SU-DHL-6 (cell line): Measurements from ENCODE around the gene IDI2.

ENCODE experiments used
- H2AFZ ChIP-seq: fragments of 200-600 bp; sonication (generic); 2 replicates; pipeline ENCODE4 v1.6.1; 2014; ENCODE audit warnings: low read depth, mild to moderate bottlenecking, moderate library complexity, mixed read lengths, antibody characterized with exemption, low read length; ENCODE audit not compliant: severe bottlenecking
- H3F3A ChIP-seq: fragments of 200-600 bp; shearing (Covaris generic); 2 replicates; pipeline ENCODE4 v1.6.0; 2016; ENCODE audit warnings: antibody characterized with exemption, mild to moderate bottlenecking; ENCODE audit not compliant: insufficient read depth
- H3K27ac ChIP-seq: fragments of 200-600 bp; sonication (generic); 2 replicates; pipeline ENCODE4 v1.5.1; 2016; ENCODE audit warnings: low read depth, mild to moderate bottlenecking, low read length, moderate library complexity, mixed read lengths
- H3K27me3 ChIP-seq: fragments of 200-600 bp; sonication (generic), shearing (Covaris generic); 2 replicates; pipeline ENCODE4 v1.6.0; 2014; ENCODE audit warnings: mild to moderate bottlenecking, low read length
- H3K36me3 ChIP-seq: fragments of 200-600 bp; sonication (generic); 2 replicates; pipeline ENCODE4 v1.6.1; 2014; ENCODE audit warnings: mild to moderate bottlenecking, low read length, mixed read lengths
- H3K4me2 ChIP-seq: fragments of 300-600, 200-600 bp; shearing (Covaris generic), sonication (generic); 2 replicates; pipeline ENCODE4 v1.6.0; 2014; ENCODE audit warnings: low read length, low read depth, mild to moderate bottlenecking; ENCODE audit not compliant: poor library complexity, severe bottlenecking
- H3K4me3 ChIP-seq: fragments of 200-600 bp; sonication (generic); 2 replicates; pipeline ENCODE4 v1.5.1; 2014; ENCODE audit warnings: antibody characterized with exemption, low read length, mild to moderate bottlenecking, mixed read lengths; ENCODE audit not compliant: insufficient read depth, poor library complexity, severe bottlenecking
- H3K79me2 ChIP-seq: fragments of 200-600 bp; sonication (generic); 2 replicates; pipeline ENCODE4 v1.6.1; 2014; ENCODE audit warnings: mild to moderate bottlenecking, low read length, moderate library complexity; ENCODE audit not compliant: insufficient read depth
- H3K9ac ChIP-seq: fragments of 200-600 bp; sonication (generic); 2 replicates; pipeline ENCODE4 v1.7.0; 2014; ENCODE audit warnings: mild to moderate bottlenecking, low read length
- H3K9me2 ChIP-seq: fragments of 200-600 bp; sonication (generic); replicated peaks from 2 replicates; pipeline ENCODE4 v1.6.1; 2014; ENCODE audit warnings: low read length; ENCODE audit not compliant: insufficient read depth
- H3K9me3 ChIP-seq: fragments of 200-600 bp; sonication (generic); 2 replicates; pipeline ENCODE4 v1.6.1; 2014; ENCODE audit warnings: low read length, mixed read lengths; ENCODE audit not compliant: insufficient read depth
- H4K20me1 ChIP-seq: fragments of 200-600 bp; sonication (generic); 2 replicates; pipeline ENCODE4 v1.6.1; 2014; ENCODE audit warnings: low read depth, mild to moderate bottlenecking, antibody characterized with exemption, low read length, moderate library complexity, mixed read lengths
- EZH2phosphoT487 ChIP-seq: fragments of 200-600 bp; sonication (generic), shearing (Covaris generic); conservative IDR thresholded peaks from 2 replicates; pipeline ENCODE4 v1.6.1; 2018; ENCODE audit warnings: mild to moderate bottlenecking, antibody characterized with exemption, low read length, moderate library complexity, mixed read lengths
- TF ChIP-seq, protein P1 (sequence below): fragments of 200-600 bp; sonication (generic); IDR thresholded peaks from one replicate; pipeline ENCODE4 v1.5.1; 2017; ENCODE audit warnings: antibody characterized with exemption, mild to moderate bottlenecking, low read length, moderate library complexity; ENCODE audit not compliant: insufficient read depth, poor library complexity, severe bottlenecking

Gene IDI2

GRCh38 chr10:994836-995558, 30.7 kb downstream of the IDI2 start:
- H3K79me2 ChIP-seq = peaks cover 50% of the 10 kb centered on the region
- H4K20me1 ChIP-seq = peaks cover 20% of the 10 kb centered on the region
- no peaks in the 10 kb centered on the region for H3K27me3 ChIP-seq
- TF ChIP-seq, protein P1, sequence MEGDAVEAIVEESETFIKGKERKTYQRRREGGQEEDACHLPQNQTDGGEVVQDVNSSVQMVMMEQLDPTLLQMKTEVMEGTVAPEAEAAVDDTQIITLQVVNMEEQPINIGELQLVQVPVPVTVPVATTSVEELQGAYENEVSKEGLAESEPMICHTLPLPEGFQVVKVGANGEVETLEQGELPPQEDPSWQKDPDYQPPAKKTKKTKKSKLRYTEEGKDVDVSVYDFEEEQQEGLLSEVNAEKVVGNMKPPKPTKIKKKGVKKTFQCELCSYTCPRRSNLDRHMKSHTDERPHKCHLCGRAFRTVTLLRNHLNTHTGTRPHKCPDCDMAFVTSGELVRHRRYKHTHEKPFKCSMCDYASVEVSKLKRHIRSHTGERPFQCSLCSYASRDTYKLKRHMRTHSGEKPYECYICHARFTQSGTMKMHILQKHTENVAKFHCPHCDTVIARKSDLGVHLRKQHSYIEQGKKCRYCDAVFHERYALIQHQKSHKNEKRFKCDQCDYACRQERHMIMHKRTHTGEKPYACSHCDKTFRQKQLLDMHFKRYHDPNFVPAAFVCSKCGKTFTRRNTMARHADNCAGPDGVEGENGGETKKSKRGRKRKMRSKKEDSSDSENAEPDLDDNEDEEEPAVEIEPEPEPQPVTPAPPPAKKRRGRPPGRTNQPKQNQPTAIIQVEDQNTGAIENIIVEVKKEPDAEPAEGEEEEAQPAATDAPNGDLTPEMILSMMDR = no peak
- no peak for TF ChIP-seq EZH2phosphoT487
- H2AFZ ChIP-seq = no peak overlapping the region
- peaks cover 3% of the 10 kb centered on the region; the same call in 1 of the 2 replicates for H3F3A ChIP-seq
- peaks cover 35% of the 10 kb centered on the region for H3K36me3 ChIP-seq
- H3K9ac ChIP-seq = no peak overlapping the region
- H3K9me3 ChIP-seq = no peaks in the 10 kb centered on the region
- H3K4me2 ChIP-seq = no peak overlapping the region
- no peak overlapping the region for H3K4me3 ChIP-seq
- no peak overlapping the region for H3K27ac ChIP-seq
- H3K9me2 ChIP-seq = no peaks in the 10 kb centered on the region

DNA sequence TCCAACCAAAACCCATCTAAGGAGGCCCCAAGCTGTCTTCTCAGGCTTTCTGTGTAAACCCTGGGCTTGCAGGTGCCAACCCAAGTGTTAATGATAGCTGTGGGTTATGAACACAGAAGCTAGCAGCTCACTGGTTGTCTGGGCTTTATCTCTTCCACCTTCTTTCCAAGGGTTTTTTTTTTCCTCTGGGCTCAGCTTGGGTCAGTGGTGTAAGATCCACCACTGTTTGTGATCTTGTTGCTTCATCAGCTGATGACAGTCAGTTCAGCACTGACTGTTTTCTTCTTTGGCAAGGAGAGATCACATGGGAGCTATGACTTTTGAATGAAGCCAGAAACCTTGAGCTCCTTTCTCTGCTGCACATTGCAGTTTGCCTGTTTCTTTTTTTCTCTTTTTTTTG, 32.8 kb downstream of the IDI2 start:
- H3K9me3 ChIP-seq = no peaks in the 10 kb centered on the region
- no peak overlapping the region for H3K4me2 ChIP-seq
- peaks cover 26% of the 10 kb centered on the region for H4K20me1 ChIP-seq
- H3F3A ChIP-seq = peaks cover 3% of the 10 kb centered on the region; the same call in 1 of the 2 replicates
- peaks cover 27% of the 10 kb centered on the region for H3K36me3 ChIP-seq
- no peak overlapping the region for H2AFZ ChIP-seq
- H3K9me2 ChIP-seq = no peaks in the 10 kb centered on the region
- peaks cover 67% of the 10 kb centered on the region for H3K79me2 ChIP-seq
- H3K27ac ChIP-seq = no peak overlapping the region
- H3K9ac ChIP-seq = no peak overlapping the region
- no peaks in the 10 kb centered on the region for H3K27me3 ChIP-seq
- no peak overlapping the region for H3K4me3 ChIP-seq
- no peak for TF ChIP-seq EZH2phosphoT487
- TF ChIP-seq, protein P1 = no peak

- Histone ChIP-seq H3K4me3 (no peak overlapping the region), H3K4me2 (no peak overlapping the region), H3K36me3 (peaks cover 27% of the 10 kb centered on the region), H3K9me3 (no peaks in the 10 kb centered on the region), H3K9ac (no peak overlapping the region), H4K20me1 (peaks cover 26% of the 10 kb centered on the region), H3K79me2 (peaks cover 67% of the 10 kb centered on the region), H2AFZ (no peak overlapping the region), H3K27ac (no peak overlapping the region), H3K9me2 (no peaks in the 10 kb centered on the region), H3K27me3 (no peaks in the 10 kb centered on the region), H3F3A (peaks cover 3% of the 10 kb centered on the region; the same call in 1 of the 2 replicates)
- TF ChIP-seq EZH2phosphoT487 = no peak
- TF ChIP-seq, protein P1 = no peak
Measured at GRCh38 chr10:992467-992866, 33.2 kb downstream of the IDI2 start.
